IMR-90 (cell line): ENCODE data around the gene CHAC1. TPM values are rescaled to one million over a fixed set of nuclear protein-coding genes. Genes with fewer than 3 reads are reported as not detected.

ENCODE experiments used
- ATAC-seq: fragments of 200-7000 bp; cut with Tn5 transposase; 2 replicates; pipeline ENCODE4 v1.9.1; 2020; ENCODE audit warnings: low read depth, mild to moderate bottlenecking, moderate library complexity
- BruUV-seq: library from RNA; stranded (reverse); fragments of 400-500 nt; replicated peaks from 2 replicates; lab custom pipeline; 2021; lab: Mats Ljungman, UMichigan
- CTCF ChIA-PET: fragments of 300-600 bp; formaldehyde crosslinking; extraction: SDS; loops from one replicate; lab custom pipeline; 2021; ENCODE audit warnings: antibody characterized with exemption; lab: Yijun Ruan, JAX
- POLR2A ChIA-PET: fragments of 300-600 bp; sonication (Branson Sonifier 250); formaldehyde crosslinking; loops from one replicate; lab custom pipeline; 2022; ENCODE audit warnings: antibody characterized with exemption; ENCODE audit not compliant: unreplicated experiment; lab: Charles Lee
- DNase-seq: peaks from one replicate; pipeline ENCODE4 v3.0.0; 2013
- H2AFZ ChIP-seq: replicated peaks from 2 replicates; pipeline ENCODE3; 2013; ENCODE audit warnings: low read length, mild to moderate bottlenecking; ENCODE audit not compliant: poor library complexity
- H2AK5ac ChIP-seq: 2 replicates; pipeline ENCODE4 v1.6.1; 2013; ENCODE audit warnings: low read depth, low read length, inconsistent platforms
- H2AK9ac ChIP-seq: replicated peaks from 2 replicates; pipeline ENCODE3; 2013; ENCODE audit warnings: mild to moderate bottlenecking, low read depth, low read length, moderate library complexity; ENCODE audit not compliant: poor library complexity
- H2BK120ac ChIP-seq: 2 replicates; pipeline ENCODE4 v1.6.1; 2013; ENCODE audit warnings: low read depth, low read length, inconsistent platforms
- H2BK15ac ChIP-seq: 3 replicates; pipeline ENCODE4 v1.6.1; 2013; ENCODE audit warnings: low read depth, low read length, inconsistent platforms
- H2BK20ac ChIP-seq: 2 replicates; pipeline ENCODE4 v1.6.1; 2013; ENCODE audit warnings: low read depth, mild to moderate bottlenecking, inconsistent platforms, low read length, moderate library complexity
- H2BK5ac ChIP-seq: 2 replicates; pipeline ENCODE4 v1.6.1; 2013; ENCODE audit warnings: mild to moderate bottlenecking, low read depth, low read length, inconsistent platforms; ENCODE audit not compliant: poor library complexity, severe bottlenecking
- H3K14ac ChIP-seq: replicated peaks from 2 replicates; pipeline ENCODE4 v1.6.1; 2013; ENCODE audit warnings: low read depth, low read length, inconsistent platforms
- H3K18ac ChIP-seq: 2 replicates; pipeline ENCODE4 v1.6.1; 2013; ENCODE audit warnings: low read depth, low read length, control low read depth
- H3K23ac ChIP-seq: 2 replicates; pipeline ENCODE4 v1.6.1; 2013; ENCODE audit warnings: low read depth, low read length, inconsistent platforms
- H3K27ac ChIP-seq: 2 replicates; pipeline ENCODE4 v1.5.1; 2013; ENCODE audit warnings: mild to moderate bottlenecking, control low read depth, low read length; ENCODE audit not compliant: insufficient read depth
- H3K27me3 ChIP-seq: 2 replicates; pipeline ENCODE4 v1.6.1; 2013; ENCODE audit warnings: low read length; ENCODE audit not compliant: control insufficient read depth, insufficient read depth
- H3K36me3 ChIP-seq: 2 replicates; pipeline ENCODE4 v1.6.1; 2013; ENCODE audit warnings: low read length, mixed read lengths; ENCODE audit not compliant: control insufficient read depth, insufficient read depth
- H3K4ac ChIP-seq: 2 replicates; pipeline ENCODE4 v1.6.1; 2013; ENCODE audit warnings: low read depth, low read length, inconsistent platforms
- H3K4me1 ChIP-seq: 2 replicates; pipeline ENCODE4 v1.6.1; 2013; ENCODE audit warnings: low read length, mixed read lengths; ENCODE audit not compliant: control insufficient read depth, insufficient read depth
- H3K4me2 ChIP-seq: 2 replicates; pipeline ENCODE4 v1.6.1; 2013; ENCODE audit warnings: low read depth, mild to moderate bottlenecking, control low read depth, low read length, moderate library complexity
- H3K4me3 ChIP-seq: 2 replicates; pipeline ENCODE4 v1.5.1; 2013; ENCODE audit warnings: low read depth, mild to moderate bottlenecking, control low read depth, low read length, moderate library complexity; ENCODE audit not compliant: insufficient read depth
- H3K56ac ChIP-seq: 2 replicates; pipeline ENCODE4 v1.6.1; 2013; ENCODE audit warnings: low read length, inconsistent platforms; ENCODE audit not compliant: insufficient read depth; ENCODE audit errors: extremely low read depth
- H3K79me1 ChIP-seq, 2 experiments: 2 replicates each; pipeline ENCODE4 v1.6.1; 2013; ENCODE audit warnings: low read length in 2 of 2, inconsistent platforms in 1 of 2, low read depth in 1 of 2
- H3K9ac ChIP-seq: 2 replicates; pipeline ENCODE4 v1.6.1; 2013; ENCODE audit warnings: low read depth, low read length, control low read depth
- H3K9me1 ChIP-seq: 2 replicates; pipeline ENCODE4 v1.6.1; 2013; ENCODE audit warnings: low read length, inconsistent platforms; ENCODE audit not compliant: insufficient read depth
- H3K9me3 ChIP-seq: 2 replicates; pipeline ENCODE4 v1.6.1; 2013; ENCODE audit warnings: low read length; ENCODE audit not compliant: control insufficient read depth, insufficient read depth
- H4K20me1 ChIP-seq: 2 replicates; pipeline ENCODE4 v1.6.1; 2013; ENCODE audit warnings: low read length, inconsistent platforms; ENCODE audit not compliant: insufficient read depth
- H4K5ac ChIP-seq: 2 replicates; pipeline ENCODE4 v1.6.1; 2013; ENCODE audit warnings: mild to moderate bottlenecking, low read depth, low read length, control low read depth
- H4K8ac ChIP-seq, 2 experiments: 2 replicates each; pipeline ENCODE4 v1.6.1; 2013; ENCODE audit warnings: low read depth in 2 of 2, low read length in 2 of 2, control low read depth in 1 of 2, inconsistent platforms in 1 of 2
- H4K91ac ChIP-seq: 2 replicates; pipeline ENCODE4 v1.6.1; 2013; ENCODE audit warnings: low read depth, low read length, inconsistent platforms; ENCODE audit not compliant: insufficient read depth
- RFX5 ChIP-seq: IDR thresholded peaks from 2 replicates; pipeline ENCODE4 v1.8.0; 2012; ENCODE audit warnings: low read depth, mild to moderate bottlenecking, low read length, moderate library complexity
- WGBS, 2 experiments: methylation state at CpG; one replicate each; pipeline versions ENCODE4 v1.1.5 to v1.1.7; 2013; ENCODE audit warnings: missing lambda C conversion rate in 2 of 2; ENCODE audit not compliant: insufficient read length in 1 of 2; ENCODE audit errors: extremely low coverage in 2 of 2; 5-methylcytosine and 5-hydroxymethylcytosine counted together
- dilution Hi-C: fragments of 300-500 bp; cut with HindIII; formaldehyde crosslinking; loops from one replicate; pipeline ENCODE4 v1.14.3; 2018; ENCODE audit warnings: low sequenced_read_pairs; ENCODE audit not compliant: unreplicated experiment
- in situ Hi-C: fragments of 300-500 bp; cut with MboI; formaldehyde crosslinking; loops from 3 replicates; pipeline ENCODE4 v1.14.3; 2019; ENCODE audit warnings: low sequenced_read_pairs, inconsistent platforms, mixed read lengths
- intact Hi-C: fragments of 100-400 bp; cut with micrococcal nuclease; formaldehyde crosslinking; loops from 2 replicates; pipeline ENCODE4 v1.10.0; 2022
- polyA plus RNA-seq, 3 experiments: library from polyadenylated mRNA; depleted of rRNA; stranded (reverse); fragments of >200 nt; gene quantifications; 2 replicates each; pipeline ENCODE4 v1.2.3, GENCODE V29; 2012; ENCODE audit warnings: low replicate concordance in 1 of 3
- total RNA-seq: library from RNA; depleted of rRNA; stranded (reverse); fragments of >200 nt; gene quantifications from 2 replicates; pipeline ENCODE4 v1.2.3, GENCODE V29; 2012

CHAC1 gene
- total and polyA plus RNA-seq, 2 of the 4 experiments (the other 2 are of a cell fraction), result 51.3 to 77.8 TPM

GRCh38 chr15:40978562-40978961 is 25.3 kb downstream of the CHAC1 start:
- Histone ChIP-seq H3K9me1 (peaks cover 43% of the 10 kb centered on the region), H2AFZ (no peak overlapping the region), H3K9me3 (no peaks in the 10 kb centered on the region), H3K4me2 (no peak overlapping the region), H3K14ac (0 out of 2 replicates have a peak overlapping the region, but pooled peaks have one; percentile 44), H3K79me1 (peaks cover 15 to 76% of the 10 kb centered on the region in 2 experiments), H2BK120ac (peak overlapping the region; percentile 54; the same call in 1 of the 2 replicates), H2BK5ac (no peak overlapping the region), H3K9ac (no peak overlapping the region), H3K36me3 (peaks cover 61% of the 10 kb centered on the region), H2BK20ac (peak overlapping the region; percentile 62; the same call in 1 of the 2 replicates), H3K56ac (no peak overlapping the region), H3K4ac (peak overlapping the region; percentile 31; the same call in 1 of the 2 replicates), H4K20me1 (no peaks in the 10 kb centered on the region), H4K91ac (peak overlapping the region; percentile 26), H3K27ac (no peak overlapping the region), H3K4me1 (peaks cover 30% of the 10 kb centered on the region), H2AK5ac (peak overlapping the region; percentile 77; the same call in 1 of the 2 replicates), H3K23ac (peak overlapping the region; percentile 24; the same call in 1 of the 2 replicates), H3K27me3 (no peaks in the 10 kb centered on the region), H4K8ac (peak overlapping the region in 1 of 2 experiments; percentile 0; a peak in 1 of 4 replicates), H4K5ac (no peak overlapping the region), H3K18ac (no peak overlapping the region), H2BK15ac (peak overlapping the region; percentile 41; the same call in 1 of the 3 replicates), H2AK9ac (no peak overlapping the region), H3K4me3 (no peak overlapping the region)
- intact Hi-C loops (no loop called here), dilution Hi-C loops (no loop called here), in situ Hi-C loops (no loop called here)
- no peak for TF ChIP-seq RFX5
- DNase-seq, result no peak
- CTCF ChIA-PET, result no interaction called here
- ATAC-seq, result no peak
- BruUV-seq, result no TSS peak
- WGBS, 2 experiments, result no CpG with 5 or more reads among the region's 4 CpGs
- POLR2A ChIA-PET, result no interaction called here
